ENCODE measurements around the gene PIM1. TPM values are rescaled to one million over a fixed set of nuclear protein-coding genes. Genes with fewer than 3 reads are reported as not detected.

Gene PIM1
- total and polyA plus RNA-seq, 9 of the 15 experiments (the other 6 are each of a cell fraction or from before 2014, with no cell fraction given), result 19.0 to 789 (median 212) TPM

- TF ChIP-seq ASH1L (IDR thresholded peaks at IDR 0.05; ENCODE audit: borderline replicate concordance, low read depth, partially characterized antibody) (no peak), SREBF2 (CRISPR knock-in tag; IDR thresholded peaks at IDR 0.05) (no peak), POLR2AphosphoS2 (IDR thresholded peaks at IDR 0.05; ENCODE audit: low read length) (no peak), TEAD1 (CRISPR knock-in tag; IDR thresholded peaks at IDR 0.05) (peak in 1 of 2 experiments; percentile 6; a peak in 1 of 4 replicates), SOX6 (IDR thresholded peaks at IDR 0.05) (peak; percentile 67), CBX3 (IDR thresholded peaks at IDR 0.05; ENCODE audit: borderline replicate concordance in 1 of 2, low read length in 2 of 2) (no peak), TFAM (CRISPR knock-in tag; conservative IDR thresholded peaks at IDR 0.05) (no peak), ZNF445 (CRISPR knock-in tag; IDR thresholded peaks at IDR 0.05; ENCODE audit: low read depth) (no peak), SREBF1 (IDR thresholded peaks at IDR 0.05; ENCODE audit: borderline replicate concordance, low read depth, low read length) (no peak), SMAD1 (IDR thresholded peaks at IDR 0.05; ENCODE audit: low read depth, low read length, partially characterized antibody) (peak; percentile 71), U2AF1 (optimal IDR thresholded peaks at IDR 0.05; ENCODE audit: low read depth, low read length) (peak; percentile 44), TEAD4 (IDR thresholded peaks at IDR 0.05; ENCODE audit: low read length) (no peak), TEAD4 (CRISPR knock-in tag; IDR thresholded peaks at IDR 0.05; ENCODE audit: borderline replicate concordance) (no peak), PPARD (CRISPR knock-in tag; IDR thresholded peaks at IDR 0.05) (no peak), CTBP1 (IDR thresholded peaks at IDR 0.05; ENCODE audit: borderline replicate concordance) (peak; percentile 79), ZFP36 (IDR thresholded peaks at IDR 0.05; ENCODE audit: low read depth, low read length, partially characterized antibody) (no peak), SRSF1 (IDR thresholded peaks at IDR 0.05; ENCODE audit: low read depth, low read length) (no peak), ZNF311 (CRISPR knock-in tag; IDR thresholded peaks at IDR 0.05) (no peak), ESRRA (IDR thresholded peaks at IDR 0.05; ENCODE audit: borderline replicate concordance, low read depth) (peak; percentile 73; the same call in 1 of the 2 replicates), TCF7L2 (IDR thresholded peaks at IDR 0.05; ENCODE audit: low read depth, low read length) (no peak), ZFX (CRISPR knock-in tag; IDR thresholded peaks at IDR 0.05) (no peak; the same call in 1 of the 2 replicates), ID3 (CRISPR knock-in tag; IDR thresholded peaks at IDR 0.05) (no peak), ID3 (tag; IDR thresholded peaks at IDR 0.05) (peak; percentile 54; the same call in 1 of the 2 replicates)
- TF ChIP-seq, protein P1, sequence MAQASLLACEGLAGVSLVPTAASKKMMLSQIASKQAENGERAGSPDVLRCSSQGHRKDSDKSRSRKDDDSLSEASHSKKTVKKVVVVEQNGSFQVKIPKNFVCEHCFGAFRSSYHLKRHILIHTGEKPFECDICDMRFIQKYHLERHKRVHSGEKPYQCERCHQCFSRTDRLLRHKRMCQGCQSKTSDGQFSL (CRISPR knock-in tag; IDR thresholded peaks at IDR 0.05), result peak; percentile 61; the same call in 1 of the 2 replicates
- TF ChIP-seq, protein P1 (tag; IDR thresholded peaks at IDR 0.05), result no peak
- TF ChIP-seq, protein P2, sequence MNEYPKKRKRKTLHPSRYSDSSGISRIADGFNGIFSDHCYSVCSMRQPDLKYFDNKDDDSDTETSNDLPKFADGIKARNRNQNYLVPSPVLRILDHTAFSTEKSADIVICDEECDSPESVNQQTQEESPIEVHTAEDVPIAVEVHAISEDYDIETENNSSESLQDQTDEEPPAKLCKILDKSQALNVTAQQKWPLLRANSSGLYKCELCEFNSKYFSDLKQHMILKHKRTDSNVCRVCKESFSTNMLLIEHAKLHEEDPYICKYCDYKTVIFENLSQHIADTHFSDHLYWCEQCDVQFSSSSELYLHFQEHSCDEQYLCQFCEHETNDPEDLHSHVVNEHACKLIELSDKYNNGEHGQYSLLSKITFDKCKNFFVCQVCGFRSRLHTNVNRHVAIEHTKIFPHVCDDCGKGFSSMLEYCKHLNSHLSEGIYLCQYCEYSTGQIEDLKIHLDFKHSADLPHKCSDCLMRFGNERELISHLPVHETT (CRISPR knock-in tag; conservative IDR thresholded peaks at IDR 0.05 in 1 of 2, IDR thresholded peaks at IDR 0.05 in 1 of 2), result peak in 1 of 2 experiments; percentile 56; a peak in 2 of 4 replicates
Observed at GRCh38 chr6:37170273-37171200, 585 bp downstream of the PIM1 start (continued).
